Dermis microvascular lymphatic vessel endothelial cell (primary cell): ENCODE measurements around the gene MTA3. TPM values are rescaled to one million over a fixed set of nuclear protein-coding genes. Genes with fewer than 3 reads are reported as not detected.
"Not testable (repeated sequence)": the region's sequence is repeated elsewhere in the genome, so short reads cannot be mapped to it uniquely, and the experiment has no call there.

Source experiments
- DNase-seq, 2 donors: peaks; one replicate each; pipeline versions ENCODE4 v3.0.0 to v3.0.0-alpha.2; 2010; ENCODE audit warnings: low read depth in 2 of 2
- total RNA-seq: library from RNA; depleted of rRNA; stranded (reverse); fragments of >200 nt; gene quantifications from 2 replicates; pipeline ENCODE4 v1.2.1, GENCODE V29; 2014

Gene MTA3
- total RNA-seq, 1 donor from 2014 or later, result 15.8 TPM

GRCh38 chr2:42607101-42607637 is 38.7 kb downstream of the MTA3 start:
- DNase-seq, result no peak

- DNase-seq, result peak in 1 of 2 donors; percentile 29
Measured at GRCh38 chr2:42613281-42614064, 45.0 kb downstream of the MTA3 start.

GRCh38 chr2:42614838-42615237 is 46.4 kb downstream of the MTA3 start:
- peak in 1 of 2 donors; percentile 13 for DNase-seq

- DNase-seq, result peak in 1 of 2 donors; percentile 25
Measured at GRCh38 chr2:42618116-42618515, 49.7 kb downstream of the MTA3 start.

- peak; percentile 2 to 84 for DNase-seq
Measured at GRCh38 chr2:42618972-42619371, 50.5 kb downstream of the MTA3 start.

GRCh38 chr2:42621626-42622025 is 53.2 kb downstream of the MTA3 start:
- DNase-seq, result not testable (repeated sequence)

GRCh38 chr2:42622943-42623676 is 54.7 kb downstream of the MTA3 start:
- DNase-seq, result no peak

GRCh38 chr2:42624047-42624446 is 55.6 kb downstream of the MTA3 start:
- no peak for DNase-seq

- DNase-seq, result not testable (repeated sequence)
Measured at GRCh38 chr2:42628024-42628423, 59.6 kb downstream of the MTA3 start.

- no peak for DNase-seq
Measured at GRCh38 chr2:42636934-42637333, 68.5 kb downstream of the MTA3 start.

GRCh38 chr2:42638080-42638784 is 69.8 kb downstream of the MTA3 start:
- DNase-seq, result no peak

GRCh38 chr2:42639340-42640077 is 71.1 kb downstream of the MTA3 start:
- DNase-seq, result no peak

- DNase-seq, result no peak
Measured at GRCh38 chr2:42640261-42640660, 71.8 kb downstream of the MTA3 start.

- not testable (repeated sequence) for DNase-seq
Measured at GRCh38 chr2:42642371-42642770, 73.9 kb downstream of the MTA3 start.

GRCh38 chr2:42645551-42645950 is 77.1 kb downstream of the MTA3 start:
- no peak for DNase-seq

- DNase-seq, result no peak
Measured at GRCh38 chr2:42648796-42649195, 80.4 kb downstream of the MTA3 start.

- no peak for DNase-seq
Measured at GRCh38 chr2:42651057-42651456, 82.6 kb downstream of the MTA3 start.

- DNase-seq, result no peak
Measured at GRCh38 chr2:42652086-42652485, 83.7 kb downstream of the MTA3 start.

- no peak for DNase-seq
Measured at GRCh38 chr2:42653039-42653438, 84.6 kb downstream of the MTA3 start.

- DNase-seq, result no peak
Measured at GRCh38 chr2:42653908-42654445, 85.5 kb downstream of the MTA3 start.

- DNase-seq, result no peak
Measured at GRCh38 chr2:42658306-42658705, 89.9 kb downstream of the MTA3 start.
